Suprapubic skin (tissue), 3 donors: Measurements from ENCODE around the gene JPT1.

ENCODE experiments used
- POLR2A ChIP-seq, 2 donors: fragments of 450-650 bp; IDR thresholded peaks; one replicate each; pipeline ENCODE4 v1.6.1; 2017; ENCODE audit warnings: antibody characterized with exemption in 2 of 2, mild to moderate bottlenecking in 2 of 2, moderate library complexity in 2 of 2
- TF ChIP-seq, protein P1 (sequence below), 2 donors: fragments of 200-600 bp in 1 of 2; fragments of 450-650 bp in 1 of 2; sonication (generic) in 1 of 2; IDR thresholded peaks; one replicate each; pipeline ENCODE4 v1.5.1; 2016 to 2019; ENCODE audit warnings: antibody characterized with exemption in 2 of 2, mild to moderate bottlenecking in 1 of 2, moderate library complexity in 1 of 2

DNA sequence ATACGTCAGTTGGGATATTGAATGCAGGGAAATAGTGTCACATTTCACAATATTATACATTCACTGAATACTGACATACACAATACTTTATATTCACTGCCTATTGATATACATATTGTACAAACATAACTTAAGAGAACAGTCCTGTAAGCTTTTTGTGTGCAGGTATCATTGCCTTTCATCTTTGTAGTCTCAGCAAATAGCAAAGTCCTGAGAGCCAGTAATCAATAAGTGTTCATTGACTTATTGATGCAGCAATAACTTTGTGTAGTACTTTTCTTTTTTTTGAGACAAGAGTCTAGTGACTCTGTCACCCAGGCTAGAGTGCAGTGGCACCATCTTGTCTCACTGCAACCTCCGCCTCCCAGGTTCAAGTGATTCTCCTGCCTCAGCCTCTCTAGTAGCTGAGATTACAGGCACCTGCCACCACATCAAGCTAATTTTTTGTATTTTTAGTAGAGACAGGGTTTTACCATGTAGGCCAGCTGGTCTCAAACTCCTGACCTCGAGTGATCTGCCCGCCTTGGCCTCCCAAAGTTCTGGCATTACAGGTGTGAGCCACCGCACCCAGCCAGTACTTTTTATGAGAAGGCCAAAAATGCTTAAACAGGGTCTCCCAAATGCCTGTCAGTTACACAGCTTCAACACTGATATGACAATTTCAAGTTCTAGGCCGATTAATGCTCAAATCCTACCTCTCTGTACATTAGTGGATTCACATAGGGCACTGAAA, 45.7 kb upstream of the JPT1 start:
- TF ChIP-seq, protein P1, sequence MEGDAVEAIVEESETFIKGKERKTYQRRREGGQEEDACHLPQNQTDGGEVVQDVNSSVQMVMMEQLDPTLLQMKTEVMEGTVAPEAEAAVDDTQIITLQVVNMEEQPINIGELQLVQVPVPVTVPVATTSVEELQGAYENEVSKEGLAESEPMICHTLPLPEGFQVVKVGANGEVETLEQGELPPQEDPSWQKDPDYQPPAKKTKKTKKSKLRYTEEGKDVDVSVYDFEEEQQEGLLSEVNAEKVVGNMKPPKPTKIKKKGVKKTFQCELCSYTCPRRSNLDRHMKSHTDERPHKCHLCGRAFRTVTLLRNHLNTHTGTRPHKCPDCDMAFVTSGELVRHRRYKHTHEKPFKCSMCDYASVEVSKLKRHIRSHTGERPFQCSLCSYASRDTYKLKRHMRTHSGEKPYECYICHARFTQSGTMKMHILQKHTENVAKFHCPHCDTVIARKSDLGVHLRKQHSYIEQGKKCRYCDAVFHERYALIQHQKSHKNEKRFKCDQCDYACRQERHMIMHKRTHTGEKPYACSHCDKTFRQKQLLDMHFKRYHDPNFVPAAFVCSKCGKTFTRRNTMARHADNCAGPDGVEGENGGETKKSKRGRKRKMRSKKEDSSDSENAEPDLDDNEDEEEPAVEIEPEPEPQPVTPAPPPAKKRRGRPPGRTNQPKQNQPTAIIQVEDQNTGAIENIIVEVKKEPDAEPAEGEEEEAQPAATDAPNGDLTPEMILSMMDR (IDR thresholded peaks at IDR 0.05), result no peak
- TF ChIP-seq POLR2A (IDR thresholded peaks at IDR 0.05), result no peak
